ENCODE results near the gene PPP1R37. TPM values are rescaled to one million over a fixed set of nuclear protein-coding genes. Genes with fewer than 3 reads are reported as not detected.

The PPP1R37 gene
- total RNA-seq, 1 experiment from 2014 or later, result 33.6 TPM

DNA sequence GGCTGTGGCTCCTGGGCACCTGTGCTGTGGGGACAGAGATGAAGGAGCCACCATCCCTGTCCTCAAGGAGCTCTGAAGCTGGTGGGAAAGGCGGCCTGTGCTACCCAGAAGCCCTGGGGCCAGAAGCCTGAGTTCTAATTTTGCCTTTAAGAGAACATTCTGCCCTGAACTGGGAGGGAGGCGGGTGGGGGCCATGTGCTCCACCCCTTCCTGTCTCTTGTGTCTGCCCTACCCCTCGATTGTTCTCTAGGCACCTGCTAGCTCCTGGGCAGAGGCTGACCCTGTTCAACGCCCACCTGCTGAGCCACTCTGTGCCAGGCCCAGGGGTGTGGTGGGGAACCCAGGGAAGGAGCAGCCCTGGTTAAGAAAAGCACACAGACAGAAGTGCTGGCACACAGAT lies 79.2 kb downstream of the PPP1R37 start:
- no peak overlapping the region for H4K5ac ChIP-seq (ENCODE audit: insufficient read length, low read depth, low read length)
- no peaks in the 10 kb centered on the region for H3K4me1 ChIP-seq (ENCODE audit: insufficient read depth, low read length)
- no peak overlapping the region for H2BK5ac ChIP-seq (ENCODE audit: insufficient read length, low read length)
- H3K79me1 ChIP-seq (ENCODE audit: insufficient read depth, low read depth, low read length, poor library complexity, severe bottlenecking), result no peaks in the 10 kb centered on the region
- no peak overlapping the region for H3K4ac ChIP-seq (ENCODE audit: low read depth, low read length)
- H3K4me3 Mint-ChIP-seq, result no peak overlapping the region
- H3K36me3 Mint-ChIP-seq (ENCODE audit: insufficient read depth in 1 of 3, low read depth in 3 of 3), result no peaks in the 10 kb centered on the region
- H3K4me2 ChIP-seq (ENCODE audit: insufficient read depth, insufficient read length, low read length), result no peak overlapping the region
- peaks cover 0 to 4% of the 10 kb centered on the region in 2 experiments; a peak in 2 of 4 replicates for H3K4me1 Mint-ChIP-seq
- H3K27ac ChIP-seq (ENCODE audit: insufficient read length, low read depth, low read length), result no peak overlapping the region
- H3K23ac ChIP-seq (ENCODE audit: insufficient read length, low read depth, low read length), result no peak overlapping the region
- no peak overlapping the region for H2BK120ac ChIP-seq (ENCODE audit: low read depth, low read length, poor library complexity, severe bottlenecking)
- no peaks in the 10 kb centered on the region for H3K27me3 ChIP-seq (ENCODE audit: insufficient read depth, low read length)
- no peak overlapping the region for H2BK20ac ChIP-seq (ENCODE audit: low read depth, low read length, poor library complexity, severe bottlenecking)
- no peak overlapping the region for H2AFZ ChIP-seq (ENCODE audit: low read length)
- no peaks in the 10 kb centered on the region for H4K20me1 ChIP-seq (ENCODE audit: control insufficient read depth, insufficient read depth, insufficient read length)
- no peak for TF ChIP-seq CTCF (conservative IDR thresholded peaks at IDR 0.05)
- H4K8ac ChIP-seq (replicated peaks; ENCODE audit: insufficient read length, low read depth, low read length), result no peak overlapping the region
- no peak overlapping the region; the same call in 1 of the 2 replicates for H3K14ac ChIP-seq (ENCODE audit: insufficient read depth, low read length)
- H3K56ac ChIP-seq (ENCODE audit: insufficient read length, low read depth, low read length), result no peak overlapping the region
- no peak for DNase-seq
- no peak overlapping the region for H3K18ac ChIP-seq (ENCODE audit: insufficient read length, low read depth, low read length)
- no peaks in the 10 kb centered on the region; the same call in 1 of the 2 replicates for H3K27me3 Mint-ChIP-seq (ENCODE audit: low read depth)
- H3K9ac ChIP-seq (ENCODE audit: extremely low read depth, insufficient read length, low read length), result no peak overlapping the region
- H3K9me3 ChIP-seq (ENCODE audit: control insufficient read depth, low read depth, low read length), result no peaks in the 10 kb centered on the region
- H3K79me2 ChIP-seq (ENCODE audit: insufficient read depth, low read length), result no peaks in the 10 kb centered on the region; the same call in 1 of the 2 replicates
- H3K27ac Mint-ChIP-seq, result no peak overlapping the region
- no peaks in the 10 kb centered on the region for H3K9me3 Mint-ChIP-seq
- H4K91ac ChIP-seq (ENCODE audit: insufficient read length, low read depth, low read length), result no peak overlapping the region
- no peak overlapping the region for H2AK5ac ChIP-seq (ENCODE audit: insufficient read length, low read length)
- no CpG with 5 or more reads among the region's 4 CpGs for WGBS (ENCODE audit: extremely low coverage, insufficient read length, low lambda C conversion rate)
- no peaks in the 10 kb centered on the region for H3K23me2 ChIP-seq (ENCODE audit: insufficient read length, low read depth, low read length, poor library complexity, severe bottlenecking)
- H2BK12ac ChIP-seq (ENCODE audit: insufficient read length, low read depth, low read length), result no peak overlapping the region
- no peak overlapping the region for H3T11ph ChIP-seq (ENCODE audit: low read length)
- H2BK15ac ChIP-seq (ENCODE audit: low read depth, low read length), result no peak overlapping the region

Data from H9 (cell line).